ENCODE data around the gene CLSTN2.

- TF ChIP-seq POLR2AphosphoS5 (IDR thresholded peaks at IDR 0.05) (no peak), CTCF (IDR thresholded peaks at IDR 0.05) (no peak), POLR2A (IDR thresholded peaks at IDR 0.05; ENCODE audit: low read depth) (no peak), EP300 (IDR thresholded peaks at IDR 0.05) (no peak)
These were observed 253.3 kb downstream of the CLSTN2 start for GRCh38 chr3:140188285-140188684.

Measured in esophagus muscularis mucosa (tissue), 4 donors.